Tibial nerve (tissue), 3 donors: ENCODE data around the gene L3MBTL2.

Experiments used
- CTCF ChIP-seq, 5 experiments: fragments of 200-600 bp in 3 of 5; fragments of 450-650 bp in 2 of 5; sonication (generic) in 3 of 5; IDR thresholded peaks; one replicate each; pipeline ENCODE4 v1.5.1; 2016 to 2019; ENCODE audit warnings: antibody characterized with exemption in 5 of 5, mild to moderate bottlenecking in 3 of 5, moderate library complexity in 2 of 5
- POLR2A ChIP-seq, 2 donors: fragments of 450-650 bp; IDR thresholded peaks; one replicate each; pipeline ENCODE4 v1.6.1; 2017; ENCODE audit warnings: antibody characterized with exemption in 2 of 2, mild to moderate bottlenecking in 2 of 2, moderate library complexity in 2 of 2

GRCh38 chr22:41249442-41249841 lies 44.3 kb downstream of the L3MBTL2 start:
- TF ChIP-seq CTCF (IDR thresholded peaks at IDR 0.05) (no peak), POLR2A (IDR thresholded peaks at IDR 0.05) (no peak)
